HepG2 (cell line): Measurements from ENCODE around the gene ENTPD2. TPM values are rescaled to one million over a fixed set of nuclear protein-coding genes. Genes with fewer than 3 reads are reported as not detected.
A peak's percentile ranks its signal among the peaks of the same experiment; 100 is the strongest.

Experiments
- GABPA ChIP-seq, 2 experiments: IDR thresholded peaks; 2 replicates each; pipeline ENCODE4 v1.6.1; 2011 to 2016; ENCODE audit warnings: low read depth in 2 of 2, low read length in 1 of 2, missing biosample characterization in 1 of 2, missing genetic modification characterization in 1 of 2
- HES4 ChIP-seq: sonication (generic); formaldehyde crosslinking; IDR thresholded peaks from 2 replicates; pipeline ENCODE4 v1.9.0; 2021; ENCODE audit warnings: mild to moderate bottlenecking, missing genetic modification reagents, borderline replicate concordance
- KAT7 ChIP-seq: IDR thresholded peaks from 2 replicates; pipeline ENCODE4 v1.6.1; 2018; ENCODE audit warnings: borderline replicate concordance, missing compliant biosample characterization
- MZF1 ChIP-seq: sonication (generic); formaldehyde crosslinking; IDR thresholded peaks from 2 replicates; pipeline ENCODE4 v1.8.1; 2023; ENCODE audit warnings: mild to moderate bottlenecking, missing genetic modification reagents, borderline replicate concordance
- NCOA2 ChIP-seq: sonication (generic); formaldehyde crosslinking; IDR thresholded peaks from 2 replicates; pipeline ENCODE4 v1.8.0; 2022; ENCODE audit warnings: inconsistent platforms
- NCOR1 ChIP-seq: fragments of 200-600 bp; sonication (generic); IDR thresholded peaks from 2 replicates; pipeline ENCODE4 v1.7.0; 2017; ENCODE audit warnings: antibody characterized with exemption, low read length, borderline replicate concordance
- SIX1 ChIP-seq: sonication (generic); formaldehyde crosslinking; IDR thresholded peaks from 2 replicates; pipeline ENCODE4 v1.4.0; 2020; ENCODE audit warnings: missing genetic modification reagents, borderline replicate concordance
- SNAPC2 ChIP-seq: sonication (generic); formaldehyde crosslinking; IDR thresholded peaks from 2 replicates; pipeline ENCODE4 v1.8.1; 2022; ENCODE audit warnings: mild to moderate bottlenecking, missing genetic modification reagents
- TARDBP ChIP-seq: sonication (generic); formaldehyde crosslinking; IDR thresholded peaks from 2 replicates; pipeline ENCODE4 v1.8.0; 2022; ENCODE audit warnings: mild to moderate bottlenecking, missing genetic modification reagents
- ZNF225 ChIP-seq: sonication (generic); formaldehyde crosslinking; IDR thresholded peaks from 2 replicates; pipeline ENCODE4 v1.4.0; 2020; ENCODE audit warnings: mild to moderate bottlenecking, missing genetic modification reagents
- ZNF3 ChIP-seq: IDR thresholded peaks from 2 replicates; pipeline ENCODE4 v1.7.0; 2017; ENCODE audit warnings: inconsistent platforms
- ZNF709 ChIP-seq: sonication (generic); formaldehyde crosslinking; IDR thresholded peaks from 2 replicates; pipeline ENCODE4 v1.5.0; 2020; ENCODE audit warnings: mild to moderate bottlenecking, missing genetic modification reagents
- polyA plus RNA-seq, 8 experiments: library from polyadenylated mRNA; depleted of rRNA in 3 of 8; stranded (reverse) in 7 of 8; unstranded in 1 of 8; fragments of >200 nt; fragmentation: Illumina TruSeq in 4 of 8; extraction: Trizol in 4 of 8; gene quantifications; 2 replicates each; pipeline versions ENCODE4 v1.2.1 to v1.2.3, GENCODE V29; 2011 to 2016; ENCODE audit warnings: low read depth in 4 of 8, missing spikeins in 1 of 8, mixed read lengths in 1 of 8; ENCODE audit not compliant: insufficient read depth in 1 of 8
- total RNA-seq, 5 experiments: library from RNA; depleted of rRNA; stranded (reverse); fragments of >200 nt; fragmentation: Illumina TruSeq; extraction: Trizol; gene quantifications; 2 replicates each; pipeline ENCODE4 v1.2.3, GENCODE V29; 2016; ENCODE audit warnings: low read depth in 1 of 5
- TF ChIP-seq, protein P1 (sequence below): IDR thresholded peaks from 2 replicates; pipeline ENCODE4 v1.6.1; 2016; ENCODE audit warnings: missing compliant biosample characterization, missing genetic modification reagents, borderline replicate concordance
- TF ChIP-seq, protein P2 (sequence below): sonication (generic); formaldehyde crosslinking; IDR thresholded peaks from 2 replicates; pipeline ENCODE4 v1.4.0; 2020; ENCODE audit warnings: missing genetic modification reagents
- TF ChIP-seq, protein P3 (sequence below): sonication (generic); formaldehyde crosslinking; IDR thresholded peaks from 2 replicates; pipeline ENCODE4 v1.5.0; 2020; ENCODE audit warnings: missing genetic modification reagents
- TF ChIP-seq, protein P4 (sequence below): sonication (generic); formaldehyde crosslinking; IDR thresholded peaks from 2 replicates; pipeline ENCODE4 v1.8.1; 2022; ENCODE audit warnings: low read depth, mild to moderate bottlenecking, missing genetic modification reagents

The ENTPD2 gene
- total and polyA plus RNA-seq, 2 of the 13 experiments (the other 11 are each of a cell fraction or from before 2014, with no cell fraction given): 0.95 to 3.2 TPM

DNA sequence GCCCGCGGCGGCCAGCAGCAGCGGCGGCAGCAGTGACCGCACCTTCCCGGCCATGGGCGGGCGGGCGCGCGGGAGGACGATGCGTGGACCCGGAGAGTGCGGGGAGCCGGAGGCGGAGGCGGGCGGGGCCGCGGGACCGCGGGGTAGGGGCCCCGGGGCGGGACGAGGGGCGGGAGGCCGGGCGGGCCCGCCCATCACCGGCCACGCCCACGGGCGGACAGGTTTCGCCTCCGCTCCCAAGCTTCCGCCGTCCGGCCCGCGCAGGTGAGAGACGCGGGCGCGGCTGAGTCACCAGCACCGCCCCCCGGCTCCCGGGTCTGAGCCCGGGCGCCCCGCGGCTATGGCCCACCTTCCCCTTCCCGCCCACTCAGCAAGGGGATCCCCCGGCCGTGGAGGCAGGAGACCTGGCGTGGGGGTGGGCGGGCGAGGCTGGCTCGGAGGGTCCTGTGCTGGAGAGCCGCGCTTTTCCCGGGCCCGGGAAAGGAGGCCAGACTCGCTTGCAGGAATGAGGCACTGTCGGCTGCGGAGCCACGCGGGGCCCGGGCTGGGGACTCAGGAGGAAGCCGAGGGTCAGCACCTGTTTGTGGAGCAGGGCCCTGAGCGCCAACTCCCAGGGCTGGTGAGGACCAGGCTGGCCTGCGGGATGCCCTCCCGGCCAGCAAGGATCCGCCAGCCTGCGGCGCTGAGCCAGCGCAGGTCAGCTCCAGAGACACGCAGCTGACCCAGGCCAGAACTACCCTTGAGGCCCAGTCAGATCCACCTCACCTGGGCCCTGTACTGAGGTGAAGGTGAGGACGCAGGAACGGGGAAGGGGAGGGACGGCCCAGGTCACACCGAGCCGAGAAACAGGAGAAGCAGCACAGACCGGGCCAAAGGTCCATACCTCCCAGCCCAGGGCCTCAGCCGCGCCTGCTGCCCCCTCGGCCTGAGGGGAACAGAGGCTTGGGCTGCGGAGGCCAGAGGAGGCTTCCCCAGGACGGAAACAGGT, at the start of gene ENTPD2 (continued):
- TF ChIP-seq NCOR1 (no peak), ZNF225 (CRISPR knock-in tag) (no peak), NCOA2 (CRISPR knock-in tag) (no peak; the same call in 1 of the 2 replicates), SNAPC2 (CRISPR knock-in tag) (no peak), TARDBP (CRISPR knock-in tag) (no peak), SIX1 (CRISPR knock-in tag) (no peak), ZNF709 (CRISPR knock-in tag) (0 out of 2 replicates have a peak, but pooled peaks have one; percentile 56), HES4 (CRISPR knock-in tag) (peak; percentile 51; the same call in 1 of the 2 replicates), ZNF3 (no peak), MZF1 (CRISPR knock-in tag) (no peak), GABPA (IDR thresholded peaks at IDR 0.05; ENCODE audit: low read depth, low read length) (no peak), GABPA (CRISPR knock-in tag; IDR thresholded peaks at IDR 0.05; ENCODE audit: low read depth) (no peak), KAT7 (CRISPR knock-in tag) (no peak)
- TF ChIP-seq, protein P1, sequence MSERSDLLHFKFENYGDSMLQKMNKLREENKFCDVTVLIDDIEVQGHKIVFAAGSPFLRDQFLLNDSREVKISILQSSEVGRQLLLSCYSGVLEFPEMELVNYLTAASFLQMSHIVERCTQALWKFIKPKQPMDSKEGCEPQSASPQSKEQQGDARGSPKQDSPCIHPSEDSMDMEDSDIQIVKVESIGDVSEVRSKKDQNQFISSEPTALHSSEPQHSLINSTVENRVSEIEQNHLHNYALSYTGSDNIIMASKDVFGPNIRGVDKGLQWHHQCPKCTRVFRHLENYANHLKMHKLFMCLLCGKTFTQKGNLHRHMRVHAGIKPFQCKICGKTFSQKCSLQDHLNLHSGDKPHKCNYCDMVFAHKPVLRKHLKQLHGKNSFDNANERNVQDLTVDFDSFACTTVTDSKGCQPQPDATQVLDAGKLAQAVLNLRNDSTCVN: no peak
- TF ChIP-seq, protein P2, sequence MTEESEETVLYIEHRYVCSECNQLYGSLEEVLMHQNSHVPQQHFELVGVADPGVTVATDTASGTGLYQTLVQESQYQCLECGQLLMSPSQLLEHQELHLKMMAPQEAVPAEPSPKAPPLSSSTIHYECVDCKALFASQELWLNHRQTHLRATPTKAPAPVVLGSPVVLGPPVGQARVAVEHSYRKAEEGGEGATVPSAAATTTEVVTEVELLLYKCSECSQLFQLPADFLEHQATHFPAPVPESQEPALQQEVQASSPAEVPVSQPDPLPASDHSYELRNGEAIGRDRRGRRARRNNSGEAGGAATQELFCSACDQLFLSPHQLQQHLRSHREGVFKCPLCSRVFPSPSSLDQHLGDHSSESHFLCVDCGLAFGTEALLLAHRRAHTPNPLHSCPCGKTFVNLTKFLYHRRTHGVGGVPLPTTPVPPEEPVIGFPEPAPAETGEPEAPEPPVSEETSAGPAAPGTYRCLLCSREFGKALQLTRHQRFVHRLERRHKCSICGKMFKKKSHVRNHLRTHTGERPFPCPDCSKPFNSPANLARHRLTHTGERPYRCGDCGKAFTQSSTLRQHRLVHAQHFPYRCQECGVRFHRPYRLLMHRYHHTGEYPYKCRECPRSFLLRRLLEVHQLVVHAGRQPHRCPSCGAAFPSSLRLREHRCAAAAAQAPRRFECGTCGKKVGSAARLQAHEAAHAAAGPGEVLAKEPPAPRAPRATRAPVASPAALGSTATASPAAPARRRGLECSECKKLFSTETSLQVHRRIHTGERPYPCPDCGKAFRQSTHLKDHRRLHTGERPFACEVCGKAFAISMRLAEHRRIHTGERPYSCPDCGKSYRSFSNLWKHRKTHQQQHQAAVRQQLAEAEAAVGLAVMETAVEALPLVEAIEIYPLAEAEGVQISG (CRISPR knock-in tag): peak; percentile 14; the same call in 1 of the 2 replicates
- TF ChIP-seq, protein P3, sequence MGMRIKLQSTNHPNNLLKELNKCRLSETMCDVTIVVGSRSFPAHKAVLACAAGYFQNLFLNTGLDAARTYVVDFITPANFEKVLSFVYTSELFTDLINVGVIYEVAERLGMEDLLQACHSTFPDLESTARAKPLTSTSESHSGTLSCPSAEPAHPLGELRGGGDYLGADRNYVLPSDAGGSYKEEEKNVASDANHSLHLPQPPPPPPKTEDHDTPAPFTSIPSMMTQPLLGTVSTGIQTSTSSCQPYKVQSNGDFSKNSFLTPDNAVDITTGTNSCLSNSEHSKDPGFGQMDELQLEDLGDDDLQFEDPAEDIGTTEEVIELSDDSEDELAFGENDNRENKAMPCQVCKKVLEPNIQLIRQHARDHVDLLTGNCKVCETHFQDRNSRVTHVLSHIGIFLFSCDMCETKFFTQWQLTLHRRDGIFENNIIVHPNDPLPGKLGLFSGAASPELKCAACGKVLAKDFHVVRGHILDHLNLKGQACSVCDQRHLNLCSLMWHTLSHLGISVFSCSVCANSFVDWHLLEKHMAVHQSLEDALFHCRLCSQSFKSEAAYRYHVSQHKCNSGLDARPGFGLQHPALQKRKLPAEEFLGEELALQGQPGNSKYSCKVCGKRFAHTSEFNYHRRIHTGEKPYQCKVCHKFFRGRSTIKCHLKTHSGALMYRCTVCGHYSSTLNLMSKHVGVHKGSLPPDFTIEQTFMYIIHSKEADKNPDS (CRISPR knock-in tag): no peak
- TF ChIP-seq, protein P4, sequence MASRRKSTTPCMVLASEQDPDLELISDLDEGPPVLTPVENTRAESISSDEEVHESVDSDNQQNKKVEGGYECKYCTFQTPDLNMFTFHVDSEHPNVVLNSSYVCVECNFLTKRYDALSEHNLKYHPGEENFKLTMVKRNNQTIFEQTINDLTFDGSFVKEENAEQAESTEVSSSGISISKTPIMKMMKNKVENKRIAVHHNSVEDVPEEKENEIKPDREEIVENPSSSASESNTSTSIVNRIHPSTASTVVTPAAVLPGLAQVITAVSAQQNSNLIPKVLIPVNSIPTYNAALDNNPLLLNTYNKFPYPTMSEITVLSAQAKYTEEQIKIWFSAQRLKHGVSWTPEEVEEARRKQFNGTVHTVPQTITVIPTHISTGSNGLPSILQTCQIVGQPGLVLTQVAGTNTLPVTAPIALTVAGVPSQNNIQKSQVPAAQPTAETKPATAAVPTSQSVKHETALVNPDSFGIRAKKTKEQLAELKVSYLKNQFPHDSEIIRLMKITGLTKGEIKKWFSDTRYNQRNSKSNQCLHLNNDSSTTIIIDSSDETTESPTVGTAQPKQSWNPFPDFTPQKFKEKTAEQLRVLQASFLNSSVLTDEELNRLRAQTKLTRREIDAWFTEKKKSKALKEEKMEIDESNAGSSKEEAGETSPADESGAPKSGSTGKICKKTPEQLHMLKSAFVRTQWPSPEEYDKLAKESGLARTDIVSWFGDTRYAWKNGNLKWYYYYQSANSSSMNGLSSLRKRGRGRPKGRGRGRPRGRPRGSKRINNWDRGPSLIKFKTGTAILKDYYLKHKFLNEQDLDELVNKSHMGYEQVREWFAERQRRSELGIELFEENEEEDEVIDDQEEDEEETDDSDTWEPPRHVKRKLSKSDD (CRISPR knock-in tag): no peak; the same call in 1 of the 2 replicates
